GM18526 (cell line): Measurements from ENCODE around the gene SLC2A4.

Source experiments
- POLR2A ChIP-seq: IDR thresholded peaks from 3 replicates; pipeline ENCODE4 v1.6.1; 2011; ENCODE audit not compliant: insufficient read length; ENCODE audit errors: extremely low read depth

Gene SLC2A4

DNA sequence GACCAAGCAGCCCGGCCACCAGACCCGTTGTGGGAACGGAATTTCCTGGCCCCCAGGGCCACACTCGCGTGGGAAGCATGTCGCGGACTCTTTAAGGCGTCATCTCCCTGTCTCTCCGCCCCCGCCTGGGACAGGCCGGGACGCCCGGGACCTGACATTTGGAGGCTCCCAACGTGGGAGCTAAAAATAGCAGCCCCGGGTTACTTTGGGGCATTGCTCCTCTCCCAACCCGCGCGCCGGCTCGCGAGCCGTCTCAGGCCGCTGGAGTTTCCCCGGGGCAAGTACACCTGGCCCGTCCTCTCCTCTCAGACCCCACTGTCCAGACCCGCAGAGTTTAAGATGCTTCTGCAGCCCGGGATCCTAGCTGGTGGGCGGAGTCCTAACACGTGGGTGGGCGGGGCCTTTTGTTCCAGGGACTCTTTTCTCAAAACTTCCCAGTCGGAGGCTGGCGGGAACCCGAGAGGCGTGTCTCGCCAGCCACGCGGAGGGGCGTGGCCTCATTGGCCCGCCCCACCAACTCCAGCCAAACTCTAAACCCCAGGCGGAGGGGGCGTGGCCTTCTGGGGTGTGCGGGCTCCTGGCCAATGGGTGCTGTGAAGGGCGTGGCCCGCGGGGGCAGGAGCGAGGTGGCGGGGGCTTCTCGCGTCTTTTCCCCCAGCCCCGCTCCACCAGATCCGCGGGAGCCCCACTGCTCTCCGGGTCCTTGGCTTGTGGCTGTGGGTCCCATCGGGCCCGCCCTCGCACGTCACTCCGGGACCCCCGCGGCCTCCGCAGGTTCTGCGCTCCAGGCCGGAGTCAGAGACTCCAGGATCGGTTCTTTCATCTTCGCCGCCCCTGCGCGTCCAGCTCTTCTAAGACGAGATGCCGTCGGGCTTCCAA lies at the start of gene SLC2A4:
TSS of gene SLC2A4 (plus strand) at position 645 of the 879 bp plus-strand sequence. CDS start at position 862, 217 bp downstream.
- no peak for TF ChIP-seq POLR2A

DNA sequence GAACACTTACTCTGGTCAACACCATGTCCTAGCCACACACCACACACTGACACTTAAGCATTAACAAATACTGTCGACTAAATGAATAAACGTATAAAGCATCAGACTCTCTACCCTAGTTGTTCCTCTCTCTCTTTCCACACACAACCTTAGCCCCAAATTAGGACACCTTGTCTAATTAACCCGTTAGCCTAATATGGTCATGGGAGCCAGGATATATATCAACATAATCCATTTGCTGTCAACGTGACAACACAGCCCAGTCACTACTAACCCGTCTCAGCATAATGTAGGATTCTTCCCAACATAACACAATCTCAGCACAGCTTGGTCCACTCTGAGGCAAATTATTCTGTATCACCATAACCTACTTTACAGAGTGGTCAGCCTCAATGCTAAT lies 49.4 kb upstream of the SLC2A4 start:
- TF ChIP-seq POLR2A: no peak

DNA sequence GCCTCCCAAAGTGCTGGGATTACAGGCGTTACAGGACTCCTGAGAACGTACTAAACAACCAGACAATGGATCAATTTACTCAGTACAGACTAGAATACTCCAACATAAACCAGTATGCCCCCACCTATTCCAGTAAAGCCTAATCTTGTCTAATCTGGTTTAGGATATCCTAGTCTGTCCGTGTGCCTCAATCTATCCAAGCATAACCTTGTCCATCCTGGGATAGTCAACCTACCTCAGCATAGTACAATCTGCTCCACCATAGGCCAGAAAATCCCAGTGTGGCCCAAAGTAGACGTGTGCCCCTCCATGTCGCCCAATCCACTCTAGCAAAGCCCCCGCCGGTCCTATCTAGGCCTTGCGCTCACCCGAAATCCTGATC lies 47.8 kb upstream of the SLC2A4 start:
- TF ChIP-seq POLR2A: no peak

DNA sequence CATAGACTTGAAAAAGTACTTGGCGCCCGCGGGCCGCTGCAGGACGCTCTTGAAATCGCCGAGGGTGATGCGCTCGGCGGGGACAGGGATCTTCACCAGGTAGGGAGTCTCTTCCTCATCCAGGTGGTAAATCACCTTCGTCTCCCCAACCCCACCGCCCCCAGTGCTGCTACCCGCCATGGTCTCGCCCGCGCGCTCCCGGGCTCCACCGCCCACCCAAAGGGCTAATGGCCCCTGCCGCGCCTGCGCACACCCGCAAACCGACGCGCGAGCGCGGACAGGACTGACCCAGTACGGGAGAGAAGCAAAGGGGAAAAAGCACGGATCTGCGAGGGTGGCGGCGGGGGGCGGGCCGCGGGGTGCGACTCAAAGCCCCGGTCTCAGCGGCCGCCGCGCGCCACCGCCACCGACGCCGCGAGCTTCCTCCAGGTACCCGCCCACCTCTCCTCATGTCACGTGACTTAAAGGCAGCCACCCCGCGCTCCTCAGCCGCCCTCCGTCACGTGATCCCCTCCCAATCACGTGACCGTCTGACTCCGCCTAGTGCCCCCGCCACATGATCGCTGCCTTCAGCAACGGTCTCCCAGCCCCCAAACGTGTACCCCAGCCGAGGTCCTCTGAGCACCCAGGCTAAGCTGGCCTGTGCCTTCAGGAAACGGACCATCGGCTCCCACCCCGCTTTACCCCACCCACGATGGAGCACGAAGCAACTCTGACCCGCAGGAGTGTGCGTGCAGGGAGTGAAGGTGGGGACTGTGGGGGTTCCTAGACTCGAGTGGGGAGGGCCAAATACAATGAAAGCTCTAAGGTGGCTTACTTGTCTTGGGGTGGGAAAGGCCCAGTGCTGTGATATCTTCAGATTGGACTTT lies 47.2 kb upstream of the SLC2A4 start, which contains the start of gene DVL2:
TSS of gene DVL2 (minus strand) at position 435 of the 869 bp plus-strand sequence. CDS start at position 180, 255 bp downstream.
- peak; percentile 77 for TF ChIP-seq POLR2A

DNA sequence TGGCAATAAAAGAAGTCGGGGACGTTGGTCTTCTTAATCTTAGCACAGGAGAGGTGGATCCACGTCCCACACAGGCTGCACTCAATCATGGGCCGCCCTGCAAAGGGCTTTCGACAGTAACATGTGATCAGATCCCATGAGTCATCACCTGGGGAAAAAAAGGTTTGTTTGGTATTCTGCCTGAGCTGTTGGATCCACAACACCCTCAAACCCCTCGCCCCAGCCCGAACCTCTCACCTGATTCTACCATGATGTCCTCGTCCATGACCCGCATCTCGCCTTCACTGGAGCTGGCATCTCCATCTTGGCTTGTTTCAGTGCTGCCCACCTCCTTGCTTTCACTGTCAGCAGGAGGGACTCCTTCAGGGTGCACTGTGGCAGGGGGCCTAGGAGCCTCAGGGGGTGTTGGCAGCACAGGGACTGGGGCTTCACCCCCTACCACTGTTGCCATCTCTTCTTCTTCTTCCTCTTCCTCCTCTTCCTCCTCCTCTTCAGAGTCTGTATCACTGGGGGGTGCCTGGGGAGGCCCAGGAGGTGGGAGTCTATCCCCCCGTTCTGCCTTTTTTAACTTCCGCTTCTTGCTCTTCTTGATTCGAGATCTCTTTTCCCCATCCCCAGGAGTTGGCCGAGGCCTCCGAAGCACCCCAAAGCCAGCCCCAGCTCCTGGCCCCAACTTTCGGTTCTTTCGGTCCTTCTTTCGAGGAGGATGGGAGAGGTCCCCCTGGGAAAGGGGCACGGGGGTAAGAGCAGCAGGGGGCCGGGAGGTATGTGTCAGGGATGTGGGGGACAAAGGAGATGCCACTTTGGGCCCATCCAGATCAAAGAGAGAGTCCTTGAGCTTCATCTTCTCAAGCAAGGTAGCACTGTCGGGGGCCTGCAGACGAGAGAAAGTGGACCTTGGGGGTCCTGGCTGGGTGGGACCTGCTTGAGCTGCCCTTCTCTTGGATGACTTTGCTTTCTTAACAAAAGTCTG lies 45.5 kb upstream of the SLC2A4 start:
- TF ChIP-seq POLR2A: no peak

DNA sequence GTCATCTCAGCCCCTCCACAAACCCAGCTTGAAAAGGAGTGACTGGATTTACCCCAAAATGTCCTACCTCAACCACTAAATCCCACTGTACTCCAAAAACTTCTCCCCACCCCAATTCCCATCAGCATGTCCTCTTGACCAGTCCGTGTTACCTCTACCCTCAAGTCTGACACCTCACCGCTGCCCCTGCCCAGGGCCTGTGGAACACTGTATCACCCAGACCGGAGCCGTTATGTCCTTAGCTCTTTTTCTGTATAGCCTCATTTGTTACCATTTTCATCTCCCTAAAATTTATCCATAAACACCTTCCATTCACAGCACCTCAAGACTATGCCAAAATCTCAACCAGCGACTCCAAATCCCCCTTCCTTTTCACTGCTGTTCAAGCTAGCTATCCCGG lies 44.7 kb upstream of the SLC2A4 start:
- no peak for TF ChIP-seq POLR2A

DNA sequence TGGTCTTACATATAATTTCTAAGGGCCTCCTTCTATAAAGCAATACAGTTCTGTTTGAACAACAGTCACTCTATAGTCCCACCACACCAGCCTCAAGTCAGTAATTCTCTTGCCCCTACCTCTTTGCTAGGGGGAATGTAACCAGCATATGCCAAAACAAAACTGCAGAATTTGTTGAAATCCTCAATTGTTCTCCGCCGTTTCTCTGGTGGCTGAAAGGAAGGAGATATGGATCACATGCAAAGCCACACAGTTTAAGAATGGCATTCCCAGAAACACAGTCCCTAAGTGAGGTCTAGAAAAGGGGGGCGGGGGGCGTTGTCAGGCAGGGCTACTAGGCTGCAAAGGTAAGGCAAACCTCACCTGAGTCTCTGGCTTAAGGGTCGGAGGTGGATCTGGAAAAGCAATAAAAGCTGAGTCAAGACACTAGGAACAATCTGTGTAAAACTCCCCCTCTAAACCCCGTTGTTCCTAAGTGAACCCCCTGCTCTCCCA lies 44.2 kb upstream of the SLC2A4 start:
- no peak for TF ChIP-seq POLR2A

DNA sequence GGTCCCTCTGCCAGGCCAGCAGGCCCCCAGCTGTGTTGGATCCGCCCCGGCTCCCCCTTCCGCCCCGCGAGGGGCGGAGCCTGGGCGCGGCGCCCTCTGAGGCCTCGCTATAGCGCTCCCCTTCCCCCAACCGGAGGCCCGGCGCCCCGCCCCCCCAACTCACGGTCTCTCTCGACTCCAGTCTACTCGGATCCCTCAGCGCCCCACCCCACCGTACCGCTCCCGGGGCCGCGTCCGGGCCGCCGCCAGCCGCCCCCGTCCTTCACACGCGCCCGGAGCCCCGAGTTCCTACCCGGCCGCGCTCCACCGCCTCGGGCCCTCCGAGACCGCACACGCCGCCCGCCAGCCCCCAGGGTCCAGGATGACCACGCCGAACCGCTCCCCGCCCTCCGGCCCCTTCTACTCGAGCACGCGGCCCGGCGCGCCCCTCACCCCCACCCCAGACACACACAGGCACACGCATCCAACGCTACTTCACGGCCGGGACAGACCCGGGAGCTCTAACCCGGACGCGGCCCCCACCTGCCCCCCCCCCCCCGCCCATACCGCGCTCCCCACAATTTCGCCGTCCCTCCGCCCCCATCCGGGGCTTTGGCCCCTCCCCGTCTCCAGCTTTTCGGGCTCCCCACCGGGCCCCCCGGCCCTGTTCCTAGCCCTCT lies 43.6 kb upstream of the SLC2A4 start:
- peak; percentile 39 for TF ChIP-seq POLR2A

DNA sequence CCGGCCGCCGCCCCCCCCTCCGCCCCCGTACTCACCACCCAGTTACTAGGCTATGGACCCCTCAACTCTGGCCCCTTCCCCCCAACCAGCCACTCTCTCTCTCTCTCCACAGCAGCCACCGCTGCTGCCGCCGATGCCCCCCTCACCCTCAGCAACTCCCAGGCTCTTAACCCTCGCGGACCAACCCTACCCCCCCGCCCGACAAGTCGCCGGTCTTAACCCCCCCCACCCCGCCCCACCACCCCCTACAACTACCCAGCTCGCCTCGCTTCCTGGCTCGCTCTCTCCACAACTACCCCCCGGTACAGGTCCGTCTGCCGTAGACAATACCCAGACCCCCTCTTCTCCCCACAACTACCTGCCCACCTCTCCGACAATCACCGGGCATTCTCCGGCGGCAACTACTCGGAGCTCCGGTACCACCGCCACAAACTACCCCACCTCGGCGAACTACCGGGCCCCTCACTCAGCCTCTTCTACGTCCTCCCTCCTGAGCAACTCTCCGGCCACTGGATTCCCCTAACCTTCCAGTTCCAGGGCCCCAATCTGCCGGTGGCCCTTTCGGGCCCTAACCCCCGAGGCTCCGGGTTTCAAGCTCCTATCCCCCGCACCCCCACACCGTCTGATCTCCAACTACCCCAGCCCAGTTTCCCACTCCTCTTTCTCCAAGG lies 43.0 kb upstream of the SLC2A4 start:
- no peak for TF ChIP-seq POLR2A

DNA sequence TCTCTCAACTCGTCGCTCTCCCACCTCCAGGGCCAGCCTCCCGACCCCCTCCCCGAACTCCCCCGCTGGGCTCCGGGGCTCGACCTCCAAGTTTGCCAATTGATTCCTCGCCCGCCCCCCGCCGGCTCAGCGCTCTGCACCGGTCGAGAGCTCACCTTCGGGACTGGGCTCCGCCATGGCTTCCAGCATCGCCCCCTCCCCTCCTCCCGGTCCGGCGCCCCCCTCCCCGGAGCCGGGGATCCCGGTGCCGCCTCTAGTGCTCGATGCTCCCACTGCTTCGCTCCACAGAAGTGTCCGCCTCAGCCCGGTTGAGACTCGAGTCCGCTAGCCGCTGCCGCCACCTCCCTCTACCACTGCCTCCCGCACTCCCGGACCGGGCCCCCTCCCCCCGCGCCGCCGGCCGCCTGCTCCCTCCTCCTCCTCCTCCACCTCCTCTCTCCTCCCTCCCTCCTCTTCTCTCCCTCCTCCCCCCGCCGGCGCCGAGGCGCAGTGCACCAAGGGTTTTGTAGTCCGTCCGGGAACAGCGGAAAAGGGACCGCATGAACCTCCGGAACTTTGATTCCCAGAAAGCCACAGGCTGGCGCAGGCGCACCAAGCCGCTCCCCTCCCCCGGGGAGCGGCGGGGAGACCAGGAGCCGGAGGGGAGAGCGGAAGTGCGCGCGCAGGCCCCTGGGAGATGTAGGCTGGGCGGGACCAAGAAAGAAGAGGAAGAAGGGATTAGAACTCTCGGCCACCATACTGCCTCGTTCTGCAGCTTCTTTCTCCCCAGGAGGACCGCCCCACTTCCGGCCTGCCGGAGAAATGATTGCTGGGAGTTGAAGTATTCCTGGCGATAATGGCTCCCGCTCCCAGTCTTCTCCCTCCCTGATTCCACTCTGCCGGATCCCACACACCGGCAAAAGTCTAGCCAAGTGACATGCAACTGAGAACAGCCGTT lies 42.2 kb upstream of the SLC2A4 start, which contains the start of gene PHF23:
TSS of gene PHF23 (minus strand) at position 367 of the 937 bp plus-strand sequence. CDS start at position 189, 178 bp downstream.
- peak; percentile 32 for TF ChIP-seq POLR2A

DNA sequence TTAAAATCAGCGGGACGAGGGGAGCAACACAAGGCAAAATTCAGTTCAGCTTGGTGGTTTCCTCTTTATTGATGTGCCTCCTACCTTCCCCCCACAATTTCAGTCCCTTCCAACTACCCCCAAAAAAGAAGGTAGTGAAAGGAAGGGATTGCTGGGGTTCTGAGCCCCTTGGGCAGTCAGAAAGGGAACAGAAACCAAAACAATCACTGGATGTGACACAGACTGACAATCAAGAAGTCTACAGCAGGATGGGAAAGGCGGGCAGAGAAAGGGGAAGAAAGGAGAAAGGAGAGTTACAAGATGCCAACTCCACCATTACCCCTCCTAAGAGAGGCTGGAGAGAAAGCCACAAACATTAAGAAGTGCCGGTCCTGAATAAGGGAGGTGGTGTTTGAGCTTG lies 41.1 kb upstream of the SLC2A4 start:
- no peak for TF ChIP-seq POLR2A

DNA sequence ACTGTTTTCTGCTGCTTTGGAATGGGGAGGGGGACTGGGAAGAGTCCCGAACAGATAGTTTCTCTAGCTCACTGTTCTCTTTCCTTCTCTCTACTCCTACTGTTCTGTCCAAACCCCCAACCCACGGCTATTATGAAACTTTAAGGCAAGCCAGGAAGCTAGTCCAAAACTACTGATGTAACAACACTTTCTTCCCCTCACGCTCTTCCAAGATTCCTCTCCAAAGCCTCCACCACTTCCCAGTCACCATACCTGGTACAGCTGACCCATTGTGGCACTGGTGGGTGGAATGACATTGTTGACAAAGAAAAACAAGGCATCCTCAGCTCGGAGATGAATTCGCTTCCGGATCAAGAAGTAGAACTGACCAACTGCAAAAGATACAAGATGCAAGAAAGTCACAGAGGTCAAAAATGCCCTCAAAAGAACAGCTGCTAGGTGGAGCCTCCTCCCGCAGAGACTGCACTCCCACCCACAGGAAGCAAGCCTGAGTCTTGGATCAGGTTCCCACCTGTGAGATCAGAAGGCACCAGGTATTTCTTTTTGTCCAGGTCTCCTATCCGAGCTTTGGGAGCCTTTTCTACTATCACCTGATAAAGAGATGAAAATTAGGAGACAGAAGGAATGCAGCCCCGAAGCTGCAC lies 40.3 kb upstream of the SLC2A4 start:
- TF ChIP-seq POLR2A: no peak
